Measurements from ENCODE around the gene NTHL1.
"Not testable (repeated sequence)": the region's sequence is repeated elsewhere in the genome, so short reads cannot be mapped to it uniquely, and the experiment has no call there.

The NTHL1 gene

GRCh38 chr16:2027024-2028010 is 20.3 kb downstream of the NTHL1 start:
- DNase-seq = no peak

GRCh38 chr16:2026461-2027023 is 21.1 kb downstream of the NTHL1 start, which contains the start of gene NHERF2:
TSS of gene NHERF2 (plus strand) at chr16:2026902. CDS start at chr16:2027006, 104 bp downstream.
- DNase-seq = no peak

GRCh38 chr16:2025878-2026460 is 21.7 kb downstream of the NTHL1 start:
- DNase-seq = no peak

GRCh38 chr16:2025251-2025650 is 22.4 kb downstream of the NTHL1 start:
- DNase-seq = no peak

- no peak for DNase-seq
Observed at GRCh38 chr16:2024032-2024420, 23.6 kb downstream of the NTHL1 start.

- peak; percentile 80 for DNase-seq
Observed at GRCh38 chr16:2023092-2024031, 24.3 kb downstream of the NTHL1 start.

- no peak for DNase-seq
Observed at GRCh38 chr16:2022723-2023091, 24.9 kb downstream of the NTHL1 start.

- DNase-seq = no peak
Observed at GRCh38 chr16:2019921-2020831, 27.5 kb downstream of the NTHL1 start.

GRCh38 chr16:2019518-2019920 is 28.1 kb downstream of the NTHL1 start, which contains the start of gene NPW:
TSS of gene NPW (plus strand) at chr16:2019785.
- peak; percentile 18 for DNase-seq

GRCh38 chr16:2016407-2016922 is 31.2 kb downstream of the NTHL1 start:
- DNase-seq = no peak

GRCh38 chr16:2015947-2016208 is 31.8 kb downstream of the NTHL1 start:
- no peak for DNase-seq

- DNase-seq = no peak
Observed at GRCh38 chr16:2015117-2015946, 32.3 kb downstream of the NTHL1 start.

GRCh38 chr16:2013527-2013926 is 34.1 kb downstream of the NTHL1 start:
- no peak for DNase-seq

GRCh38 chr16:2011726-2012125 is 35.9 kb downstream of the NTHL1 start:
- DNase-seq = not testable (repeated sequence)

- DNase-seq = peak; percentile 85
Observed at GRCh38 chr16:2009791-2010510, 37.7 kb downstream of the NTHL1 start, which contains the start of gene ZNF598. TSS of gene ZNF598 (minus strand) at chr16:2009821.

GRCh38 chr16:2009164-2009711 is 38.4 kb downstream of the NTHL1 start:
- DNase-seq = no peak

- no peak for DNase-seq
Observed at GRCh38 chr16:2008631-2009163, 38.9 kb downstream of the NTHL1 start.

- no peak for DNase-seq
Observed at GRCh38 chr16:2008009-2008526, 39.6 kb downstream of the NTHL1 start.

Measured in NCI-H1436 (cell line).